B cell (primary cell): ENCODE measurements around the gene ERICH6.

ENCODE experiments used
- CTCF ChIP-seq: fragments of 200-600 bp; IDR thresholded peaks from one replicate; pipeline ENCODE4 v1.8.0; 2022; ENCODE audit warnings: antibody characterized with exemption, mild to moderate bottlenecking
- EZH2 ChIP-seq: IDR thresholded peaks from 2 replicates; pipeline ENCODE4 v1.6.1; 2012; ENCODE audit warnings: borderline replicate concordance, low read depth, mild to moderate bottlenecking, moderate library complexity, low read length; ENCODE audit not compliant: insufficient read depth, poor library complexity, severe bottlenecking

- TF ChIP-seq EZH2 (no peak), CTCF (no peak)
Measured at GRCh38 chr3:150710097-150710496, 6.4 kb upstream of the ERICH6 start.
